HepG2 (cell line): Measurements from ENCODE around the gene SLC23A3. TPM values are rescaled to one million over a fixed set of nuclear protein-coding genes. Genes with fewer than 3 reads are reported as not detected.

Source experiments
- AKNA ChIP-seq: sonication (generic); formaldehyde crosslinking; IDR thresholded peaks from 2 replicates; pipeline ENCODE4 v1.4.0; 2020; ENCODE audit warnings: missing genetic modification reagents, borderline replicate concordance
- ARID2 ChIP-seq: sonication (generic); formaldehyde crosslinking; IDR thresholded peaks from 2 replicates; pipeline ENCODE4 v1.8.1; 2022; ENCODE audit warnings: mild to moderate bottlenecking, missing genetic modification reagents, borderline replicate concordance
- ERF ChIP-seq: IDR thresholded peaks from 2 replicates; pipeline ENCODE4 v1.6.1; 2018; ENCODE audit warnings: missing biosample characterization, missing genetic modification reagents
- IKZF4 ChIP-seq: sonication (generic); formaldehyde crosslinking; IDR thresholded peaks from 2 replicates; pipeline ENCODE4 v1.5.1; 2020; ENCODE audit warnings: borderline replicate concordance, mild to moderate bottlenecking, low read depth, missing genetic modification reagents; ENCODE audit errors: not compliant biosample characterization
- MATR3 ChIP-seq: sonication (generic); formaldehyde crosslinking; IDR thresholded peaks from 2 replicates; pipeline ENCODE4 v1.4.0; 2020; ENCODE audit warnings: missing genetic modification reagents
- PCBP2 ChIP-seq: fragments of 200-400 bp; formaldehyde crosslinking; optimal IDR thresholded peaks from 2 replicates; pipeline ENCODE3; 2018; ENCODE audit warnings: low read length, low read depth; ENCODE audit not compliant: poor library complexity, severe bottlenecking
- RBFOX2 ChIP-seq: fragments of 200-400 bp; formaldehyde crosslinking; IDR thresholded peaks from 2 replicates; pipeline ENCODE4 v1.6.1; 2017; ENCODE audit warnings: low read depth, mild to moderate bottlenecking, low read length
- SUZ12 ChIP-seq: fragments of 150-350 bp; IDR thresholded peaks from 2 replicates; pipeline ENCODE4 v1.6.1; 2014; ENCODE audit warnings: low read depth, low read length
- U2AF2 ChIP-seq: fragments of 200-400 bp; formaldehyde crosslinking; IDR thresholded peaks from 2 replicates; pipeline ENCODE4 v1.6.1; 2017; ENCODE audit warnings: low read depth, mild to moderate bottlenecking, low read length
- ZBTB39 ChIP-seq: sonication (generic); formaldehyde crosslinking; IDR thresholded peaks from 2 replicates; pipeline ENCODE4 v1.5.0; 2020; ENCODE audit warnings: missing genetic modification reagents
- ZNF124 ChIP-seq: sonication (generic); formaldehyde crosslinking; IDR thresholded peaks from 2 replicates; pipeline ENCODE4 v1.4.0; 2020; ENCODE audit warnings: missing genetic modification reagents
- ZNF205 ChIP-seq: IDR thresholded peaks from 2 replicates; pipeline ENCODE4 v1.6.1; 2018; ENCODE audit warnings: missing biosample characterization, missing genetic modification reagents
- ZNF441 ChIP-seq: sonication (generic); formaldehyde crosslinking; IDR thresholded peaks from 2 replicates; pipeline ENCODE4 v1.7.0; 2021; ENCODE audit warnings: missing genetic modification reagents, borderline replicate concordance
- ZNF777 ChIP-seq: sonication (generic); formaldehyde crosslinking; IDR thresholded peaks from 2 replicates; pipeline ENCODE4 v1.4.0; 2020; ENCODE audit warnings: missing genetic modification reagents
- ZNF839 ChIP-seq: sonication (generic); formaldehyde crosslinking; IDR thresholded peaks from 2 replicates; pipeline ENCODE4 v1.4.0; 2020; ENCODE audit warnings: missing genetic modification reagents, mild to moderate bottlenecking, borderline replicate concordance
- polyA plus RNA-seq, 8 experiments: library from polyadenylated mRNA; depleted of rRNA in 3 of 8; stranded (reverse) in 7 of 8; unstranded in 1 of 8; fragments of >200 nt; fragmentation: Illumina TruSeq in 4 of 8; extraction: Trizol in 4 of 8; gene quantifications; 2 replicates each; pipeline versions ENCODE4 v1.2.1 to v1.2.3, GENCODE V29; 2011 to 2016; ENCODE audit warnings: low read depth in 4 of 8, missing spikeins in 1 of 8, mixed read lengths in 1 of 8; ENCODE audit not compliant: insufficient read depth in 1 of 8
- total RNA-seq, 5 experiments: library from RNA; depleted of rRNA; stranded (reverse); fragments of >200 nt; fragmentation: Illumina TruSeq; extraction: Trizol; gene quantifications; 2 replicates each; pipeline ENCODE4 v1.2.3, GENCODE V29; 2016; ENCODE audit warnings: low read depth in 1 of 5
- TF ChIP-seq, protein P1 (sequence below): sonication (generic); formaldehyde crosslinking; IDR thresholded peaks from 2 replicates; pipeline ENCODE4 v1.5.0; 2020; ENCODE audit warnings: missing genetic modification reagents
- TF ChIP-seq, protein P2 (sequence below): sonication (generic); formaldehyde crosslinking; IDR thresholded peaks from 2 replicates; pipeline ENCODE4 v1.8.1; 2023; ENCODE audit warnings: mild to moderate bottlenecking, missing genetic modification reagents

The SLC23A3 gene
- total and polyA plus RNA-seq, 2 of the 13 experiments (the other 11 are each of a cell fraction or from before 2014, with no cell fraction given): 0.38 to 0.78 TPM

GRCh38 chr2:219177552-219178376 is 7.9 kb upstream of the SLC23A3 start, which contains the start of gene RETREG2 (continued):
- no peak for TF ChIP-seq MATR3 (CRISPR knock-in tag)
- TF ChIP-seq SUZ12: no peak
- TF ChIP-seq ARID2 (CRISPR knock-in tag): no peak; the same call in 1 of the 2 replicates
- peak; percentile 56 for TF ChIP-seq IKZF4 (CRISPR knock-in tag)
- no peak for TF ChIP-seq AKNA (CRISPR knock-in tag)
- TF ChIP-seq PCBP2: peak; percentile 17
- peak; percentile 91 for TF ChIP-seq ERF
- no peak for TF ChIP-seq ZBTB39 (CRISPR knock-in tag)
- TF ChIP-seq ZNF777 (CRISPR knock-in tag): no peak
- TF ChIP-seq, protein P1, sequence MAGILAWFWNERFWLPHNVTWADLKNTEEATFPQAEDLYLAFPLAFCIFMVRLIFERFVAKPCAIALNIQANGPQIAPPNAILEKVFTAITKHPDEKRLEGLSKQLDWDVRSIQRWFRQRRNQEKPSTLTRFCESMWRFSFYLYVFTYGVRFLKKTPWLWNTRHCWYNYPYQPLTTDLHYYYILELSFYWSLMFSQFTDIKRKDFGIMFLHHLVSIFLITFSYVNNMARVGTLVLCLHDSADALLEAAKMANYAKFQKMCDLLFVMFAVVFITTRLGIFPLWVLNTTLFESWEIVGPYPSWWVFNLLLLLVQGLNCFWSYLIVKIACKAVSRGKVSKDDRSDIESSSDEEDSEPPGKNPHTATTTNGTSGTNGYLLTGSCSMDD (CRISPR knock-in tag): no peak
- TF ChIP-seq U2AF2: peak; percentile 68; the same call in 1 of the 2 replicates
- no peak for TF ChIP-seq ZNF124
- peak; percentile 99 for TF ChIP-seq RBFOX2
- TF ChIP-seq ZNF441 (CRISPR knock-in tag): no peak; the same call in 1 of the 2 replicates
- TF ChIP-seq ZNF205 (CRISPR knock-in tag): no peak; the same call in 1 of the 2 replicates
- TF ChIP-seq ZNF839 (CRISPR knock-in tag): no peak; the same call in 1 of the 2 replicates
- TF ChIP-seq, protein P2, sequence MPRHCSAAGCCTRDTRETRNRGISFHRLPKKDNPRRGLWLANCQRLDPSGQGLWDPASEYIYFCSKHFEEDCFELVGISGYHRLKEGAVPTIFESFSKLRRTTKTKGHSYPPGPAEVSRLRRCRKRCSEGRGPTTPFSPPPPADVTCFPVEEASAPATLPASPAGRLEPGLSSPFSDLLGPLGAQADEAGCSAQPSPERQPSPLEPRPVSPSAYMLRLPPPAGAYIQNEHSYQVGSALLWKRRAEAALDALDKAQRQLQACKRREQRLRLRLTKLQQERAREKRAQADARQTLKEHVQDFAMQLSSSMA (CRISPR knock-in tag): no peak
